Duodenal mucosa (tissue), 2 donors: ENCODE data around the gene DGUOK.

Experiments
- H3K27ac ChIP-seq: one replicate; pipeline ENCODE4 v1.7.0; 2013; ENCODE audit warnings: low read depth, low read length
- H3K27me3 ChIP-seq, 2 donors: one replicate each; pipeline ENCODE4 v1.7.0; 2013; ENCODE audit warnings: low read length in 2 of 2, control low read depth in 1 of 2; ENCODE audit not compliant: insufficient read depth in 2 of 2, control insufficient read depth in 1 of 2
- H3K36me3 ChIP-seq, 2 donors: one replicate each; pipeline ENCODE4 v1.7.0; 2013; ENCODE audit warnings: low read length in 2 of 2, control low read depth in 1 of 2; ENCODE audit not compliant: insufficient read depth in 2 of 2, control insufficient read depth in 1 of 2
- H3K4me1 ChIP-seq, 2 donors: one replicate each; pipeline ENCODE4 v1.7.0; 2013; ENCODE audit warnings: low read length in 2 of 2, control low read depth in 1 of 2; ENCODE audit not compliant: insufficient read depth in 2 of 2, control insufficient read depth in 1 of 2
- H3K4me3 ChIP-seq, 2 donors: one replicate each; pipeline ENCODE4 v1.7.0; 2013; ENCODE audit warnings: low read length in 2 of 2, low read depth in 1 of 2
- H3K9ac ChIP-seq, 2 donors: one replicate each; pipeline ENCODE4 v1.7.0; 2013; ENCODE audit warnings: low read length in 2 of 2, low read depth in 1 of 2
- H3K9me3 ChIP-seq, 2 donors: one replicate each; pipeline ENCODE4 v1.7.0; 2013; ENCODE audit warnings: low read length in 2 of 2, control low read depth in 1 of 2; ENCODE audit not compliant: control insufficient read depth in 1 of 2

DGUOK gene

DNA sequence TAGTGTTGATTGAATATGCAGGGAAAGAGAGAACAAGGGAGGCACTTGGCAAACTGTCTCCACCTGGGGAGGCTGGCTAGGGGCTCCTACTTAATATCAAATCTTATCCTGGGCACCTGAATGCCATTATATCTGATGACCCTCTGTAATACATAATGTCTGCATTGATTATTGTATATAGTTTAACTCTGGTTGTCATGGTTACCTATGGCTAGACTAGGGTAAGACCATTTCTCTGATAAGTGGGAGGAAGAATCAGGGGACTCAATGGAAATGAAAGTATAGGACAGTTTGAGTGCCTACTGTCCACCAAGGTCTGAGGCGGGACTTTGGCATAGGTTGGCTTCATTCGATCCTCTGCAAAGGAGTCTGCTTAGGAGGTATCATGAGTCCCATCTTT lies 50.8 kb downstream of the DGUOK start:
- no peaks in the 10 kb centered on the region for H3K36me3 ChIP-seq
- peaks cover 33 to 40% of the 10 kb centered on the region in 2 donors for H3K4me1 ChIP-seq

DNA sequence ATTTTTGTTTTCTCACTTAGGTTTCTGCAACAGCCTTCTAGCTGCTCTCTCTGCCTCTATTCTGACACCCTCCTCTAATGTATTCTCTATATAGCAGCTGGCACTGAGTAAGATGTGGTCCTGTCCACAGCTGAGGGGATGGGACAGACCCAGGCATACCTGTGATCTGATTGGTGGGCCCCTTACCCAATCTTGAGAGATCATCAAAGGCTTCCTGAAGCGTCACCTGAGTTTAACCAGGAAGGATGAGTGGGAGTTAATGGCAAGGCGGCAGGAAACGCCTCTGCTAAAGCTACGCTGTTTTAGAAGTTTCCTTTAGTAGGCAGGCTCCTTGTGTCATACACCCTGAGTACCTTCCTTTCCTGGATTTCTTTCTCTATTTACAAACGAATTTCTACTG lies 52.3 kb downstream of the DGUOK start:
- Histone ChIP-seq H3K9me3 (no peaks in the 10 kb centered on the region), H3K4me1 (peaks cover 40 to 48% of the 10 kb centered on the region in 2 donors), H3K27me3 (no peaks in the 10 kb centered on the region), H3K27ac (no peak overlapping the region), H3K36me3 (no peaks in the 10 kb centered on the region), H3K4me3 (no peak overlapping the region), H3K9ac (no peak overlapping the region)

More for the DNA sequence above, 50.8 kb downstream of the DGUOK start:
- H3K27ac ChIP-seq = no peak overlapping the region
- H3K9me3 ChIP-seq = no peaks in the 10 kb centered on the region
- no peak overlapping the region for H3K4me3 ChIP-seq
- no peak overlapping the region for H3K9ac ChIP-seq
- no peaks in the 10 kb centered on the region for H3K27me3 ChIP-seq

DNA sequence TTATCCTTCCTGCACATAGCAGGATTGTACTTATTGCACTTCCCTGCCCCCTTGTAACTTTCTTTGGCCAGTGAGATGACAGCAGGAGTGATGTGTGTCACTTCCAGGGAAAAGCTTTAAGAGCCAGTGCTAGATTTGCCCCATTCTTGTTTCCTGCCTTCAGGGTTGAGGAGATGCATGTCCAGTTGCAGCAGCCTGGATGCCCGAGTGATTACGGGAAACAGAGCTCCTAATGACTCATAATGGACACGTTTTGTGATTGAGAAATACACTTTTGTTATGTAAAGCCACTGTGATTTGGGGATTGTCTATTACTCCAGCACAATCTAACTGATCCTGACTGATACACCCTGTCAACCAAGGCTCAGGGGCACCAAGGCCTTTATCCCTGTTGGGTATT lies 53.0 kb downstream of the DGUOK start:
- Histone ChIP-seq H3K4me1 (peaks cover 42 to 48% of the 10 kb centered on the region in 2 donors), H3K27ac (no peak overlapping the region), H3K27me3 (no peaks in the 10 kb centered on the region), H3K36me3 (no peaks in the 10 kb centered on the region), H3K4me3 (no peak overlapping the region), H3K9ac (no peak overlapping the region), H3K9me3 (no peaks in the 10 kb centered on the region)

DNA sequence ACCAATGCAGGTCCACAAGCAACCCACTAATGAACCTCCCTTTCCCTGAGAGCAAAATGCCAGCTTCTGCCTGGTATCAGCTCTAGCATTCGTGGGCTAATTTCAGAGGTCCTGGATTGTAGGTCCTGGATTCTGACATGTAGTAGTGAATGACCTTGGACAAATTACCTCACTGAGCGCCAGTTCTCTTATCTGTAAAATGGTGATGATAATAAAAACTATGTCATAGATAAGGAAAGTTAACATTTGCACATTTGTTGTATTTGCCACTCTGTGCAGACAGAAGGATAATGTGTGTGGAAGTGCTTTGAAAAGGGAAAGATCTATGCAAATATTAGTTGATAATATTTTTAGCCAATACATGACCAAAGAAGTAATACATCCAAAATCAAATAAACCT lies 53.9 kb downstream of the DGUOK start:
- Histone ChIP-seq H3K27me3 (no peaks in the 10 kb centered on the region), H3K27ac (no peak overlapping the region), H3K36me3 (no peaks in the 10 kb centered on the region), H3K4me3 (peak overlapping the region; percentile 63 to 68), H3K9me3 (no peaks in the 10 kb centered on the region), H3K9ac (peak overlapping the region; percentile 47 to 52), H3K4me1 (peaks cover 42 to 48% of the 10 kb centered on the region in 2 donors)

DNA sequence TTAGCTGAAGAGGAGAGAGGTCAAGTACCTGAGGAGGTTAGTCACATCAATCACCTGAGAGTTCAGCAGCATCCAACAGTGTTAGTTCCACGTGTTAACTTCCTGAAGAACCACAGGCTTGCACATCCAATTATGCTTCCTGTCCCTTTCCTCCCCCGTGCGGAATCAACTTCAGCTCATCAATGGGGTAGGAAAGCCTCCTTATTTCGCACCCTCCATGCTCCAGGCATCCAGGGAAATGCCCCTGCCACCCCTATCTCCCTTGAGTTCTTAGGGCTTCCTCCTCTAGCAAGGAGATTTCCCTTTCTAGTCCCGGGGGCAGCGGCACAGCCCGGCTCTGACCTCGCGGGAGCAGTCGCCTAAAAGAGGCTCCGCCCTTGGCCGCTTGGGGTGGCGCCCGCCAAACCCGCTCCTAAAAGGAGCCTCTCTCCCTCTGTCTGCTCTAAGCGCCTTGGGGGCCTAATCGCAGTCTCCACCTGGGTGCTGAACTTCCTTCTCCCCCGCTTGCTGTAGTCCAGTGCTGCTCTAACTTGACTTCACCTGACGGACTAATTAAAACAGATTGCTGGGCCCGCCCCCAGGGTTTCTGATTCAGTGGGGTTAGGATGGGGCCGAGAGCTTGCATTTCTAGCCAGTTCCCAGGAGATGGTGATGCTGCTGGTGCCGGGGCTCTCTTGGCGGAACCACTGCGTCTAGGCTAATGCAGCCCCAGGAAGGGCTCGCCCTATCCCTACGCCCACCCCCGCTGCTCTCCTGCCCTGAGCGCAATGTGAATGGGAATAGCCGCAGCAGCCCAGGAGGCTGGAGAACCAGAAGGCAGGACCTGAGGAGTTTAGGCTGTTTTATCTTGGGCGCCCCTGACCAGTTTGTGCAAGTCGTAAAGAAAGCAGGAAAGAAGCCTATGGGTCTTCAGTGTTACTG lies 54.7 kb downstream of the DGUOK start:
- peak overlapping the region; percentile 63 to 68 for H3K4me3 ChIP-seq
- no peak overlapping the region for H3K27ac ChIP-seq
- H3K36me3 ChIP-seq = no peaks in the 10 kb centered on the region
- peaks cover 49 to 56% of the 10 kb centered on the region in 2 donors for H3K4me1 ChIP-seq
- H3K9me3 ChIP-seq = no peaks in the 10 kb centered on the region
- no peaks in the 10 kb centered on the region for H3K27me3 ChIP-seq
- H3K9ac ChIP-seq = peak overlapping the region; percentile 47 to 52

DNA sequence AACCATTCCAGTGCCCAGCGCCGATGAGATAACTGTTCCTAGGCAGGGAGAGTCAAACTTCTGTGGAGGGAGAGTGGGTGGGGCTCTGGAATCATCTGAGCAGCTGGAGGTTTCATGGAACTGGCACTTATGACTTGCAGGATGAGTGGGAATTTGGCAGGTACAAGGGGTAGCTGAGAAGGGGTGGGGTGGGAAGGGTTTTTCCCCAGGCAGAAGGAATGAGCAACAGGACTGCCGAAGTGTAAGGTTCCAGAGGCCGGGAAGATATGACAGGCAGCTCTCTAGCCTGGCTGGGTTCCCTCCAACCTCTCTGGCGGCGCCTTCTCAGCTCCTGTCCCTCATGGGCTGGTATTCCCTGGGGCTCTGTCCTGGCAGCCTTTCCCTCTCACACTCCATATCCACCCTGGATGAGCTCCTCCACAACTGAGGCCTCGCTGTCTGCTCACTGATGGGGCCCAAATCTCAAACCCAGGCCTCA lies 55.5 kb downstream of the DGUOK start:
- Histone ChIP-seq H3K9ac (peak overlapping the region; percentile 50 to 52), H3K4me3 (peak overlapping the region; percentile 63 to 68), H3K27ac (peak overlapping the region; percentile 97), H3K4me1 (peaks cover 57 to 64% of the 10 kb centered on the region in 2 donors), H3K27me3 (no peaks in the 10 kb centered on the region), H3K36me3 (no peaks in the 10 kb centered on the region), H3K9me3 (no peaks in the 10 kb centered on the region)

- no peaks in the 10 kb centered on the region for H3K36me3 ChIP-seq
- H3K27me3 ChIP-seq = no peaks in the 10 kb centered on the region
- H3K4me3 ChIP-seq = peak overlapping the region; percentile 71
- peak overlapping the region; percentile 97 for H3K27ac ChIP-seq
- H3K9ac ChIP-seq = peak overlapping the region; percentile 85 to 90
- H3K9me3 ChIP-seq = no peaks in the 10 kb centered on the region
- peaks cover 70 to 76% of the 10 kb centered on the region in 2 donors for H3K4me1 ChIP-seq
Measured at GRCh38 chr2:73983322-73984202, 56.9 kb downstream of the DGUOK start.

GRCh38 chr2:73984203-73984921 lies 57.7 kb downstream of the DGUOK start, which contains the start of gene TET3:
TET3 (plus strand) TSS chr2:73984910; CDS start chr2:73986404, 1,494 bp downstream.
- no peaks in the 10 kb centered on the region for H3K36me3 ChIP-seq
- peaks cover 74 to 75% of the 10 kb centered on the region in 2 donors for H3K4me1 ChIP-seq
- H3K4me3 ChIP-seq = peak within 1 kb of the TSS; percentile 72 to 75
- peak within 1 kb of the TSS; percentile 85 to 90 for H3K9ac ChIP-seq
- H3K9me3 ChIP-seq = no peaks in the 10 kb centered on the region
- no peaks in the 10 kb centered on the region for H3K27me3 ChIP-seq
- peak within 1 kb of the TSS; percentile 97 for H3K27ac ChIP-seq

DNA sequence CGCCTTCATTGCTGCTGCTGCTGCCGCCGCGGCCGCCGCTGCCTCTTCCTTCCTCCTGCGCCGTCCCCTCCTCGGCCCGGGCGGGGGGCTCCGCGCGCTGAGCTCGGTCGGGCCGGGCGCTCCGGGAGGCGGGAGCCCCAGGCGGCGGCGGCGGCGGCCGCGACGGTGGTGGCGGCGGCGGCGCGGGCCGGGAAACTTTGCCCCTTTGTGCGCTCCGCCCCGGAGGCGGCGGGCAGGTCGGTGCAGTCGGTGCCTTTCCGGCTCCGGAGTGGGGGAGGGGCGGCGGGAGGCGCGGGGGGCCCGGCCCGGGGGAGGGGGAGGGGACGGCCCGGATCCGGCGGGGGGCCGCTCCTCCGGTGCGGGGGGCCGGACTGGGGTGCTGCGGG lies 58.2 kb downstream of the DGUOK start:
- H3K9ac ChIP-seq = no peak overlapping the region
- peaks cover 0 to under 1% of the 10 kb centered on the region in 2 donors for H3K36me3 ChIP-seq
- no peaks in the 10 kb centered on the region for H3K27me3 ChIP-seq
- H3K4me1 ChIP-seq = peaks cover 71 to 73% of the 10 kb centered on the region in 2 donors
- no peaks in the 10 kb centered on the region for H3K9me3 ChIP-seq
- no peak overlapping the region for H3K4me3 ChIP-seq
- H3K27ac ChIP-seq = no peak overlapping the region
